Activated CD8-positive, alpha-beta T cell treated with anti-CD3 and anti-CD28 coated beads for 36 hours (primary cell): ENCODE data around the gene MTFMT. TPM values are rescaled to one million over a fixed set of nuclear protein-coding genes. Genes with fewer than 3 reads are reported as not detected.
"Not testable (repeated sequence)": the region's sequence is repeated elsewhere in the genome, so short reads cannot be mapped to it uniquely, and the experiment has no call there.

ENCODE experiments used
- ATAC-seq: fragments of 200-7000 bp; cut with Tn5 transposase; one replicate; pipeline ENCODE4 v1.10.0; 2021; ENCODE audit warnings: mild to moderate bottlenecking, moderate library complexity
- CTCF ChIA-PET: fragments of 350-600 bp; sonication (Branson Sonifier 250); formaldehyde crosslinking; loops from one replicate; lab custom pipeline; 2021; ENCODE audit warnings: antibody characterized with exemption; lab: Charles Lee
- POLR2A ChIA-PET: fragments of 350-600 bp; sonication (Branson Sonifier 250); formaldehyde crosslinking; loops from one replicate; lab custom pipeline; 2021; ENCODE audit warnings: antibody characterized with exemption; lab: Charles Lee
- DNase-seq: peaks from one replicate; pipeline ENCODE4 v3.0.0-alpha.2; 2020
- H3K27ac Mint-ChIP-seq: one replicate; pipeline ENCODE4 v1.8.0; 2021; ENCODE audit warnings: mild to moderate bottlenecking, mixed read lengths
- H3K27me3 Mint-ChIP-seq: one replicate; pipeline ENCODE4 v1.8.0; 2021; ENCODE audit warnings: mixed read lengths
- H3K36me3 Mint-ChIP-seq: one replicate; pipeline ENCODE4 v1.8.0; 2021; ENCODE audit warnings: low read depth, mixed read lengths
- H3K4me1 Mint-ChIP-seq: one replicate; pipeline ENCODE4 v1.8.0; 2021; ENCODE audit warnings: low read depth, mixed read lengths
- H3K4me3 Mint-ChIP-seq: one replicate; pipeline ENCODE4 v1.8.0; 2021; ENCODE audit warnings: mild to moderate bottlenecking, moderate library complexity, mixed read lengths
- H3K9me3 Mint-ChIP-seq: one replicate; pipeline ENCODE4 v1.8.0; 2021; ENCODE audit warnings: mixed read lengths
- intact Hi-C: fragments of 100-400 bp; cut with micrococcal nuclease; formaldehyde crosslinking; loops from one replicate; pipeline ENCODE4 v1.10.0; 2022
- total RNA-seq, 2 experiments: library from RNA; stranded (reverse); gene quantifications; one replicate each; pipeline ENCODE4 v1.2.3, GENCODE V29; 2021
- TF ChIP-seq, protein P1 (sequence below): fragments of 200-600 bp; IDR thresholded peaks from one replicate; pipeline ENCODE4 v1.8.0; 2022; ENCODE audit warnings: antibody characterized with exemption, mild to moderate bottlenecking

Gene MTFMT
- total RNA-seq: 10 to 100 TPM; 19.7 to 21.0 TPM

GRCh38 chr15:65028921-65029735, at the start of gene MTFMT:
Gene MTFMT, minus strand, starts transcription at chr15:65029639. Its CDS starts 26 bp downstream, at chr15:65029613.
- Mint-ChIP-seq H3K4me1 (peaks cover 20% of the 10 kb centered on the region), H3K36me3 (peaks cover 23% of the 10 kb centered on the region), H3K9me3 (no peaks in the 10 kb centered on the region), H3K4me3 (peak within 1 kb of the TSS; percentile 85), H3K27ac (peak within 1 kb of the TSS; percentile 75), H3K27me3 (peaks cover 3% of the 10 kb centered on the region)
- TF ChIP-seq, protein P1, sequence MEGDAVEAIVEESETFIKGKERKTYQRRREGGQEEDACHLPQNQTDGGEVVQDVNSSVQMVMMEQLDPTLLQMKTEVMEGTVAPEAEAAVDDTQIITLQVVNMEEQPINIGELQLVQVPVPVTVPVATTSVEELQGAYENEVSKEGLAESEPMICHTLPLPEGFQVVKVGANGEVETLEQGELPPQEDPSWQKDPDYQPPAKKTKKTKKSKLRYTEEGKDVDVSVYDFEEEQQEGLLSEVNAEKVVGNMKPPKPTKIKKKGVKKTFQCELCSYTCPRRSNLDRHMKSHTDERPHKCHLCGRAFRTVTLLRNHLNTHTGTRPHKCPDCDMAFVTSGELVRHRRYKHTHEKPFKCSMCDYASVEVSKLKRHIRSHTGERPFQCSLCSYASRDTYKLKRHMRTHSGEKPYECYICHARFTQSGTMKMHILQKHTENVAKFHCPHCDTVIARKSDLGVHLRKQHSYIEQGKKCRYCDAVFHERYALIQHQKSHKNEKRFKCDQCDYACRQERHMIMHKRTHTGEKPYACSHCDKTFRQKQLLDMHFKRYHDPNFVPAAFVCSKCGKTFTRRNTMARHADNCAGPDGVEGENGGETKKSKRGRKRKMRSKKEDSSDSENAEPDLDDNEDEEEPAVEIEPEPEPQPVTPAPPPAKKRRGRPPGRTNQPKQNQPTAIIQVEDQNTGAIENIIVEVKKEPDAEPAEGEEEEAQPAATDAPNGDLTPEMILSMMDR: no peak
- ChIA-PET CTCF (no interaction called here), POLR2A (no interaction called here)
- intact Hi-C loops: no loop called here
- DNase-seq (peak; percentile 96), ATAC-seq (peak; percentile 98)

GRCh38 chr15:65077981-65078352, 48.5 kb upstream of the MTFMT start:
- intact Hi-C loops: loop anchor here (5.0 kb wide), 1 partner anchor 46 kb away; no protein-coding TSS in a partner anchor
- Mint-ChIP-seq H3K9me3 (no peaks in the 10 kb centered on the region), H3K4me3 (no peak overlapping the region)

DNA sequence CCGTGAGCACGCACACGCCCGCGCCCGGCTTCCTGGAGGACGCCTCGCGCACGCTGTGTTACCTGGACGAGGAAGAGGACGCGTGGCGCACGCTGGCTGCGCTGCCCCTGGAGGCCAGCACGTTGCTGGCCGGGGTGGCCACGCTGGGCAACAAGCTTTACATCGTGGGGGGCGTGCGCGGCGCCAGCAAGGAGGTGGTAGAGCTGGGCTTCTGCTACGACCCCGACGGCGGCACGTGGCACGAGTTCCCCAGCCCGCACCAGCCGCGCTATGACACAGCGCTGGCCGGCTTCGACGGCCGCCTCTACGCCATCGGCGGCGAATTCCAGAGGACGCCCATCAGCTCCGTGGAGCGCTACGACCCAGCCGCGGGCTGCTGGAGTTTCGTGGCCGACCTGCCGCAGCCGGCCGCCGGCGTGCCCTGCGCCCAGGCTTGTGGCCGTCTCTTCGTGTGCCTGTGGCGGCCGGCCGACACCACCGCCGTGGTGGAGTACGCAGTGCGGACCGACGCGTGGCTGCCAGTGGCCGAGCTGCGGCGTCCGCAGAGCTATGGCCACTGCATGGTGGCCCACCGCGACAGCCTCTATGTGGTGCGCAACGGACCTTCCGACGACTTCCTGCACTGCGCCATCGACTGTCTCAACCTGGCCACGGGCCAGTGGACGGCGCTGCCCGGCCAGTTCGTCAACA, 48.0 kb upstream of the MTFMT start:
- Mint-ChIP-seq H3K4me3 (no peak overlapping the region), H3K27me3 (peaks cover 31% of the 10 kb centered on the region), H3K9me3 (no peaks in the 10 kb centered on the region), H3K36me3 (no peaks in the 10 kb centered on the region), H3K4me1 (peaks cover 15% of the 10 kb centered on the region), H3K27ac (no peak overlapping the region)
- intact Hi-C loops: loop anchor here (5.0 kb wide), 1 partner anchor 45 kb away; no protein-coding TSS in a partner anchor
- CTCF ChIA-PET: interaction anchor here (0.8 to 5.4 kb wide), 10 partner anchors 9 to 46 kb away, joined by 3 to 37 read pairs (median 4); no protein-coding TSS in a partner anchor
- DNase-seq (no peak), ATAC-seq (no peak)
- TF ChIP-seq, protein P1: no peak
- POLR2A ChIA-PET: no interaction called here

More at GRCh38 chr15:65077981-65078352, 48.5 kb upstream of the MTFMT start:
- ChIA-PET CTCF (interaction anchor here (0.6 to 5.4 kb wide), 18 partner anchors 9 to 224 kb away, joined by 3 to 37 read pairs (median 4); partner anchors contain the start of gene PARP16), POLR2A (no interaction called here)
- peak; percentile 37 for ATAC-seq
- H3K27ac Mint-ChIP-seq: no peak overlapping the region
- H3K36me3 Mint-ChIP-seq: no peaks in the 10 kb centered on the region
- TF ChIP-seq, protein P1: peak; percentile 60
- peaks cover 37% of the 10 kb centered on the region for H3K27me3 Mint-ChIP-seq
- DNase-seq: peak; percentile 69
- H3K4me1 Mint-ChIP-seq: peaks cover 21% of the 10 kb centered on the region

- H3K36me3 Mint-ChIP-seq: no peaks in the 10 kb centered on the region
Observed at GRCh38 chr15:65076486-65077290, 47.2 kb upstream of the MTFMT start, which contains the start of gene KBTBD13. Gene KBTBD13, plus strand, starts transcription at chr15:65076746. Its CDS starts 70 bp downstream, at chr15:65076816.

DNA sequence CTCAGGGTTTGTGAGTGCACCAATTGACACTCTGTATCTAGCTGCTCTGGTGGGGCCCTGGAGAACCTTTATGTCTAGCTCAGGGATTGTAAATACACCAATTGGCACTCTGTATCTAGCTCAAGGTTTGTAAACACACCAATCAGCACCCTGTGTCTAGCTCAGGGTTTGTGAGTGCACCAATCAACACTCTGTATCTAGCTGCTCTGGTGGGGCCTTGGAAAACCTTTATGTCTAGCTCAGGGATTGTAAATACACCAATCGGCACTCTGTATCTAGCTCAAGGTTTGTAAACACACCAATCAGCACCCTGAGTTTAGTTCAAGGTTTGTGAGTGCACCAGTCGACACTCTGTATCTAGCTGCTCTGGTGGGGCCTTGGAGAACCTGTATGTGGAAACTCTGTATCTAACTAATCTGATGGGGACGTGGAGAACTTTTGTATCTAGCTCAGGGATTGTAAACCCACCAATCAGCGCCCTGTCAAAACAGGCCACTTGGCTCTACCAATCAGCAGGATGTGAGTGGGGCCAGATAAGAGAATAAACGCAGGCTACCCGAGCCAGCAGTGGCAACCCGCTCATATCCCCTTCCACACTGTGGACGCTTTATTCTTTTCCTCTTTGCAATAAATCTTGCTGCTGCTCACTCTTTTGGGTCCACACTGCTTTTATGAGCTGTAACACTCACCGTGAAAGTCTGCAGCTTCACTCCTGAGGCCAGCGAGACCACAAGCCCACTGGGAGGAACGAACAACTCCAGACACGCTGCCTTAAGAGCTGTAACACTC, 46.4 kb upstream of the MTFMT start:
- H3K27ac Mint-ChIP-seq, H3K4me3 Mint-ChIP-seq, DNase-seq, H3K36me3 Mint-ChIP-seq, POLR2A ChIA-PET, ATAC-seq, H3K4me1 Mint-ChIP-seq, H3K9me3 Mint-ChIP-seq: not testable (repeated sequence)
- intact Hi-C loops: loop anchor here (5.0 kb wide), 1 partner anchor 44 kb away; no protein-coding TSS in a partner anchor
- H3K27me3 Mint-ChIP-seq: peaks cover 24% of the 10 kb centered on the region
- CTCF ChIA-PET: interaction anchor here (1.1 to 5.4 kb wide), 4 partner anchors 11 to 45 kb away, joined by 3 to 37 read pairs (median 4); no protein-coding TSS in a partner anchor

More at GRCh38 chr15:65076486-65077290, 47.2 kb upstream of the MTFMT start, which contains the start of gene KBTBD13:
- peaks cover 26% of the 10 kb centered on the region for H3K27me3 Mint-ChIP-seq
- CTCF ChIA-PET: interaction anchor here (0.8 to 5.4 kb wide), 7 partner anchors 8 to 46 kb away, joined by 3 to 37 read pairs (median 4); no protein-coding TSS in a partner anchor
- intact Hi-C loops: loop anchor here (5.0 kb wide), 1 partner anchor 44 kb away; no protein-coding TSS in a partner anchor
- TF ChIP-seq, protein P1: no peak
- no peaks in the 10 kb centered on the region for H3K9me3 Mint-ChIP-seq
- H3K27ac Mint-ChIP-seq: no peak within 1 kb of the TSS
- DNase-seq: no peak
- H3K4me3 Mint-ChIP-seq: no peak within 1 kb of the TSS
- POLR2A ChIA-PET: no interaction called here
- no peak for ATAC-seq
- H3K4me1 Mint-ChIP-seq: peaks cover 8% of the 10 kb centered on the region

GRCh38 chr15:65074946-65075345, 45.5 kb upstream of the MTFMT start:
- POLR2A ChIA-PET: not testable (repeated sequence)

More at GRCh38 chr15:65074946-65075345, 45.5 kb upstream of the MTFMT start:
- not testable (repeated sequence) for ATAC-seq, H3K36me3 Mint-ChIP-seq, H3K9me3 Mint-ChIP-seq, DNase-seq, H3K27ac Mint-ChIP-seq, H3K4me1 Mint-ChIP-seq, H3K4me3 Mint-ChIP-seq
- H3K27me3 Mint-ChIP-seq: peaks cover 22% of the 10 kb centered on the region
- CTCF ChIA-PET: interaction anchor here (1.3 to 1.4 kb wide), 3 partner anchors 9 to 41 kb away, joined by 3 to 4 read pairs (median 4); no protein-coding TSS in a partner anchor
- intact Hi-C loops: loop anchor here (5.0 kb wide), 1 partner anchor 43 kb away; no protein-coding TSS in a partner anchor
